Hepatic stellate cell (primary cell): ENCODE measurements around the gene APBB1IP.

Experiments
- DNase-seq: peaks from one replicate; pipeline ENCODE4 v3.0.0; 2011; ENCODE audit warnings: low spot score

APBB1IP gene

GRCh38 chr10:26507441-26507840 lies 69.3 kb downstream of the APBB1IP start:
- DNase-seq, result no peak

GRCh38 chr10:26508016-26508415 lies 69.9 kb downstream of the APBB1IP start:
- DNase-seq, result no peak

GRCh38 chr10:26509307-26509706 lies 71.2 kb downstream of the APBB1IP start:
- DNase-seq, result no peak

GRCh38 chr10:26513101-26513500 lies 75.0 kb downstream of the APBB1IP start:
- DNase-seq, result no peak

GRCh38 chr10:26516540-26517101 lies 78.5 kb downstream of the APBB1IP start:
- no peak for DNase-seq

GRCh38 chr10:26517141-26517867 lies 79.2 kb downstream of the APBB1IP start:
- DNase-seq, result no peak

- no peak for DNase-seq
These were observed 81.7 kb downstream of the APBB1IP start for GRCh38 chr10:26519803-26520202.

GRCh38 chr10:26520575-26520974 lies 82.4 kb downstream of the APBB1IP start:
- DNase-seq, result no peak

GRCh38 chr10:26524161-26524896 lies 86.2 kb downstream of the APBB1IP start:
- DNase-seq, result no peak

GRCh38 chr10:26525586-26525985 lies 87.4 kb downstream of the APBB1IP start:
- no peak for DNase-seq

GRCh38 chr10:26527018-26527417 lies 88.9 kb downstream of the APBB1IP start:
- DNase-seq, result no peak

- DNase-seq, result no peak
These were observed 89.9 kb downstream of the APBB1IP start for GRCh38 chr10:26528048-26528447.

- no peak for DNase-seq
These were observed 90.7 kb downstream of the APBB1IP start for GRCh38 chr10:26528715-26529393.

- DNase-seq, result no peak
These were observed 96.2 kb downstream of the APBB1IP start for GRCh38 chr10:26534384-26534783.

- DNase-seq, result no peak
These were observed 102.5 kb downstream of the APBB1IP start for GRCh38 chr10:26540601-26541000.

GRCh38 chr10:26543567-26544306 lies 105.6 kb downstream of the APBB1IP start:
- no peak for DNase-seq

GRCh38 chr10:26544932-26545331 lies 106.8 kb downstream of the APBB1IP start:
- DNase-seq, result no peak

- DNase-seq, result no peak
These were observed 112.8 kb downstream of the APBB1IP start for GRCh38 chr10:26550774-26551526.

- DNase-seq, result no peak
These were observed 116.1 kb downstream of the APBB1IP start for GRCh38 chr10:26554246-26554645.

- DNase-seq, result no peak
These were observed 117.7 kb downstream of the APBB1IP start for GRCh38 chr10:26555719-26556368.
